PC-9 (cell line): ENCODE data around the gene KRT34. TPM values are rescaled to one million over a fixed set of nuclear protein-coding genes. Genes with fewer than 3 reads are reported as not detected.

Source experiments
- BruUV-seq: library from RNA; stranded (reverse); fragments of 400-500 nt; replicated peaks from 2 replicates; lab custom pipeline; 2021; lab: Mats Ljungman, UMichigan
- CTCF ChIA-PET: fragments of 300-600 bp; sonication (Branson Sonifier 250); formaldehyde crosslinking; loops from one replicate; lab custom pipeline; 2022; ENCODE audit warnings: antibody characterized with exemption; lab: Charles Lee
- POLR2A ChIA-PET: fragments of 300-600 bp; sonication (Branson Sonifier 250); formaldehyde crosslinking; loops from one replicate; lab custom pipeline; 2022; ENCODE audit warnings: antibody characterized with exemption; ENCODE audit not compliant: unreplicated experiment; lab: Charles Lee
- DNase-seq, 2 experiments: peaks; one replicate each; pipeline versions ENCODE4 v3.0.0 to v3.0.0-alpha.2; 2015 to 2022; ENCODE audit warnings: mixed read lengths in 1 of 2
- H2AFZ ChIP-seq: fragments of 200-600 bp; sonication (generic); 2 replicates; pipeline ENCODE4 v1.8.1; 2017; ENCODE audit warnings: antibody characterized with exemption
- H3F3A ChIP-seq: fragments of 200-600 bp; sonication (generic); 2 replicates; pipeline ENCODE4 v1.8.1; 2017; ENCODE audit warnings: antibody characterized with exemption, mild to moderate bottlenecking, low read depth; ENCODE audit not compliant: insufficient read depth
- H3K27ac ChIP-seq: fragments of 200-600 bp; sonication (generic); 2 replicates; pipeline ENCODE4 v1.6.1; 2016; ENCODE audit warnings: mixed run types
- H3K27me3 ChIP-seq: fragments of 200-600 bp; sonication (generic); 2 replicates; pipeline ENCODE4 v1.6.1; 2016; ENCODE audit warnings: low read depth, mixed run types; ENCODE audit not compliant: insufficient read depth
- H3K36me3 ChIP-seq: fragments of 200-600 bp; sonication (generic); 2 replicates; pipeline ENCODE4 v1.6.1; 2016; ENCODE audit warnings: low read depth, mixed run types
- H3K4me1 ChIP-seq: fragments of 200-600 bp; sonication (generic); replicated peaks from 2 replicates; pipeline ENCODE4 v1.6.1; 2016; ENCODE audit warnings: mixed run types; ENCODE audit not compliant: insufficient read depth
- H3K4me2 ChIP-seq: fragments of 200-600 bp; sonication (generic); 2 replicates; pipeline ENCODE4 v1.6.1; 2017; ENCODE audit warnings: mixed run types
- H3K4me3 ChIP-seq: fragments of 200-600 bp; sonication (generic); 2 replicates; pipeline ENCODE4 v1.6.1; 2016; ENCODE audit warnings: mixed run types
- H3K79me2 ChIP-seq: fragments of 200-600 bp; sonication (generic); 2 replicates; pipeline ENCODE4 v1.6.1; 2017; ENCODE audit warnings: low read depth, mixed run types
- H3K9me2 ChIP-seq: fragments of 200-600 bp; sonication (generic); 2 replicates; pipeline ENCODE4 v1.8.1; 2017; ENCODE audit warnings: mild to moderate bottlenecking; ENCODE audit not compliant: insufficient read depth
- H3K9me3 ChIP-seq: fragments of 200-600 bp; sonication (generic); 2 replicates; pipeline ENCODE4 v1.8.1; 2016; ENCODE audit warnings: low read depth; ENCODE audit not compliant: insufficient read depth
- H4K20me1 ChIP-seq: fragments of 200-600 bp; sonication (generic); 2 replicates; pipeline ENCODE4 v1.8.1; 2017; ENCODE audit not compliant: insufficient read depth
- EZH2 ChIP-seq: fragments of 200-600 bp; sonication (generic); IDR thresholded peaks from 2 replicates; pipeline ENCODE4 v1.8.0; 2017; ENCODE audit warnings: antibody characterized with exemption, low read depth
- intact Hi-C: fragments of 100-400 bp; cut with micrococcal nuclease; formaldehyde crosslinking; loops from one replicate; pipeline ENCODE4 v1.10.0; 2022; ENCODE audit not compliant: unreplicated experiment
- total RNA-seq: library from RNA; stranded (reverse); gene quantifications from 2 replicates; pipeline ENCODE4 v1.2.3, GENCODE V29; 2021
- TF ChIP-seq, protein P1 (sequence below): fragments of 200-600 bp; sonication (generic); conservative IDR thresholded peaks from 2 replicates; pipeline ENCODE4 v1.6.1; 2017; ENCODE audit warnings: mixed run types, antibody characterized with exemption, mild to moderate bottlenecking, moderate library complexity

Gene KRT34
- total RNA-seq, 1 experiment from 2014 or later = 1.4 TPM

DNA sequence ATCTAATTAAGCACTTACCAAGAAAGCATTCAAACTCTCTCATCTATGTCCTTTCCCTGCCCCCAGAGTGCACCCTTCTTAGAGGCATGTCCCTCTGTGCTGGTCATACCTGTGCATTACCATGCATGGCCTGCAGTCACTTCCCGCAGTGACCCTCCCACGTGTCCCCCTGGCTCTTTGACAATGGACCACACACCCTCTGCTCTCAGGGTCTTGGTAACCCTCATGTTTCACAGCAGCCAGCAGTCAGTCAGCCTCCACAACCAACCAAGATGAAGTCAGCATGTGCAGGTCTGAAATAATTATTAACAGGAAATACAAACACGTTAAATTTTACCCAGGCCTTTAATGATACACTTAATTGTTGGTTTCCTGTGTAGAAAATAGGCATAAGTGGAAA, 41.6 kb downstream of the KRT34 start:
- H4K20me1 ChIP-seq = no peaks in the 10 kb centered on the region
- CTCF ChIA-PET = no interaction called here

DNA sequence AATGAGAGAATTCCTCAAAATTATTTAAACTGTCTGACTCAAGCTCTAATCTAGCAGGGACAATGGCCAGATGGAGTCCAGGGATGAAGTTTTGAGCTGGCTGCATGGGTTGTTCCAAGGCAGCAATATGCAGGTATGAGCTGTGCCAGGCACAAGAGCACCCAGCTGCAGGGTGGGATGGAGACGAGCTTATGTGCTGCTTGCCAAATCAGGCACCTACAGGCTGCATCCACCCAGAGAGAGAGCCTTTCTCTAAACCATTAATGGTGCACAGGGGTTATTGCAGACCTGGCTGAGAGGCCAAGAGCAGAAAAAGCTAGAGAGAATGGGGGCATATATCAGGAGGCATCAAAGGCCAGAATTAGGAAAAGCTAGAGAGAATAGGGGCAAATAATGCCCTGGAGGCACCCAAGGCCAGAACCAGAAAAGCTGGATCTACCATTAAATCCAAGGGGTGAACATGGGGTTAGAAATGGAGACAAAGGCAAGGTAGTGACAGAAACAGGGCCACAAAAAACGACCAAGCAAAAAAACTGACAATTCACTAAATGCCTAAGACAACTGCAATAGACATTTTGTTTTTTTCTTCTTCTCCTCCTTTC, 42.4 kb downstream of the KRT34 start:
- no peaks in the 10 kb centered on the region for H3K9me2 ChIP-seq
- peak; percentile 33 to 68 for DNase-seq
- no peaks in the 10 kb centered on the region for H3K36me3 ChIP-seq
- peak overlapping the region; percentile 9; the same call in 1 of the 2 replicates for H2AFZ ChIP-seq
- 0 out of 2 replicates have a peak, but pooled peaks cover 7% of the 10 kb centered on the region for H3K9me3 ChIP-seq
- H3K4me3 ChIP-seq = no peak overlapping the region; the same call in 1 of the 2 replicates
- BruUV-seq = no TSS peak
- H3K27me3 ChIP-seq = no peaks in the 10 kb centered on the region
- peaks cover 10% of the 10 kb centered on the region; the same call in 1 of the 2 replicates for H3F3A ChIP-seq
- intact Hi-C loops = loop anchor here (5.0 kb wide), 1 partner anchor 63 kb away; no protein-coding TSS in a partner anchor
- H4K20me1 ChIP-seq = no peaks in the 10 kb centered on the region
- peak overlapping the region; percentile 53 for H3K27ac ChIP-seq
- CTCF ChIA-PET = interaction anchor here (0.8 kb wide), 1 partner anchor 78 kb away, joined by 3 read pairs; no protein-coding TSS in a partner anchor
- H3K79me2 ChIP-seq = no peaks in the 10 kb centered on the region
- no peak for TF ChIP-seq EZH2
- TF ChIP-seq, protein P1, sequence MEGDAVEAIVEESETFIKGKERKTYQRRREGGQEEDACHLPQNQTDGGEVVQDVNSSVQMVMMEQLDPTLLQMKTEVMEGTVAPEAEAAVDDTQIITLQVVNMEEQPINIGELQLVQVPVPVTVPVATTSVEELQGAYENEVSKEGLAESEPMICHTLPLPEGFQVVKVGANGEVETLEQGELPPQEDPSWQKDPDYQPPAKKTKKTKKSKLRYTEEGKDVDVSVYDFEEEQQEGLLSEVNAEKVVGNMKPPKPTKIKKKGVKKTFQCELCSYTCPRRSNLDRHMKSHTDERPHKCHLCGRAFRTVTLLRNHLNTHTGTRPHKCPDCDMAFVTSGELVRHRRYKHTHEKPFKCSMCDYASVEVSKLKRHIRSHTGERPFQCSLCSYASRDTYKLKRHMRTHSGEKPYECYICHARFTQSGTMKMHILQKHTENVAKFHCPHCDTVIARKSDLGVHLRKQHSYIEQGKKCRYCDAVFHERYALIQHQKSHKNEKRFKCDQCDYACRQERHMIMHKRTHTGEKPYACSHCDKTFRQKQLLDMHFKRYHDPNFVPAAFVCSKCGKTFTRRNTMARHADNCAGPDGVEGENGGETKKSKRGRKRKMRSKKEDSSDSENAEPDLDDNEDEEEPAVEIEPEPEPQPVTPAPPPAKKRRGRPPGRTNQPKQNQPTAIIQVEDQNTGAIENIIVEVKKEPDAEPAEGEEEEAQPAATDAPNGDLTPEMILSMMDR = no peak
- H3K4me2 ChIP-seq = peak overlapping the region; percentile 62
- POLR2A ChIA-PET = interaction anchor here (0.6 kb wide), 1 partner anchor 28 kb away, joined by 9 read pairs; no protein-coding TSS in a partner anchor
- peaks cover 51% of the 10 kb centered on the region for H3K4me1 ChIP-seq

More for the DNA sequence above, 41.6 kb downstream of the KRT34 start:
- Histone ChIP-seq H2AFZ (0 out of 2 replicates have a peak overlapping the region, but pooled peaks have one; percentile 2), H3K4me1 (peaks cover 43% of the 10 kb centered on the region), H3K4me3 (no peak overlapping the region), H3K4me2 (peak overlapping the region; percentile 62), H3K79me2 (no peaks in the 10 kb centered on the region), H3K27me3 (no peaks in the 10 kb centered on the region), H3K36me3 (no peaks in the 10 kb centered on the region), H3K9me2 (no peaks in the 10 kb centered on the region), H3K27ac (0 out of 2 replicates have a peak overlapping the region, but pooled peaks have one; percentile 40), H3F3A (peaks cover 10% of the 10 kb centered on the region; the same call in 1 of the 2 replicates), H3K9me3 (0 out of 2 replicates have a peak, but pooled peaks cover 7% of the 10 kb centered on the region)
- no peak for DNase-seq
- POLR2A ChIA-PET = no interaction called here
- no peak for TF ChIP-seq EZH2
- TF ChIP-seq, protein P1 = no peak
- intact Hi-C loops = no loop called here
- no TSS peak for BruUV-seq

DNA sequence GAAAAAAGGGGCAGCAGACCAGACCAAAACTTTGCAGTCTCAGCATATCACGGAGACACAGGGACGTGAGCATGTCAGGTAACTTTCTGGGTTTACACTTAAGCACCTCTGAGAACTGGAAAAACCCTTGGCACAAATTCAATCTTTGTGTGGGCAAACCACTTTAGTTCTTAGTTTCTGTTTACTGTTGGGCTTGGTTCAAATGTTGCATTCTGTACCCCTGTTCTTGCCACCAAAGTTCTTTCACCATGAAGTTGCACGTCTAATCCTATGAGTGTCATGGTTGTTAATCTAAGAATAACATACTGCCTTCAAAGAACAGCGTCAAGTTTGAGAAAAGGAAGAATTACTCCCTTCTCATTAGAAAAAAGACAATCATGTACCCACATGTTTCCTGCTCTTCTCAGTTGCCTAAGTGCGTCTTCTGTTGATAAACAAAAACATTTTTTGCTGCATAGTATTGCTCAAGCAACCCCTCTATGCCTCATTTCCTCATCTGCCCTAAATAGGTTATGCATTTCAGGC, 43.1 kb downstream of the KRT34 start:
- Histone ChIP-seq H3K4me3 (no peak overlapping the region), H3K4me1 (peaks cover 54% of the 10 kb centered on the region), H3K27me3 (no peaks in the 10 kb centered on the region), H4K20me1 (no peaks in the 10 kb centered on the region), H3K27ac (peak overlapping the region; percentile 53), H2AFZ (no peak overlapping the region), H3K36me3 (no peaks in the 10 kb centered on the region), H3K4me2 (peak overlapping the region; percentile 62), H3K79me2 (no peaks in the 10 kb centered on the region), H3F3A (peaks cover 10% of the 10 kb centered on the region; the same call in 1 of the 2 replicates), H3K9me2 (no peaks in the 10 kb centered on the region), H3K9me3 (0 out of 2 replicates have a peak, but pooled peaks cover 7% of the 10 kb centered on the region)
- intact Hi-C loops = loop anchor here (5.0 kb wide), 1 partner anchor 63 kb away; no protein-coding TSS in a partner anchor
- CTCF ChIA-PET = interaction anchor here (0.6 to 0.8 kb wide), 2 partner anchors 17 to 78 kb away, joined by 3 to 5 read pairs; no protein-coding TSS in a partner anchor
- POLR2A ChIA-PET = interaction anchor here (0.5 to 0.6 kb wide), 2 partner anchors 10 to 228 kb away, joined by 3 read pairs; no protein-coding TSS in a partner anchor
- BruUV-seq = no TSS peak
- TF ChIP-seq EZH2 = no peak
- TF ChIP-seq, protein P1 = no peak
- DNase-seq = peak in 1 of 2 experiments; percentile 39
